ENCODE measurements around the gene ERICH4.

- no peak for TF ChIP-seq CTCF (IDR thresholded peaks at IDR 0.05)
- no peak for TF ChIP-seq ZFX (IDR thresholded peaks at IDR 0.05; ENCODE audit: borderline replicate concordance)
These were observed 37.4 kb downstream of the ERICH4 start for GRCh38 chr19:41480336-41480735.

Data from 22Rv1 (cell line).